ENCODE data around the gene DHX9. TPM values are rescaled to one million over a fixed set of nuclear protein-coding genes. Genes with fewer than 3 reads are reported as not detected.

DHX9 gene
- total and polyA plus RNA-seq, 2 of the 13 experiments (the other 11 are each of a cell fraction or from before 2014, with no cell fraction given): 84.8 to 211 TPM

DNA sequence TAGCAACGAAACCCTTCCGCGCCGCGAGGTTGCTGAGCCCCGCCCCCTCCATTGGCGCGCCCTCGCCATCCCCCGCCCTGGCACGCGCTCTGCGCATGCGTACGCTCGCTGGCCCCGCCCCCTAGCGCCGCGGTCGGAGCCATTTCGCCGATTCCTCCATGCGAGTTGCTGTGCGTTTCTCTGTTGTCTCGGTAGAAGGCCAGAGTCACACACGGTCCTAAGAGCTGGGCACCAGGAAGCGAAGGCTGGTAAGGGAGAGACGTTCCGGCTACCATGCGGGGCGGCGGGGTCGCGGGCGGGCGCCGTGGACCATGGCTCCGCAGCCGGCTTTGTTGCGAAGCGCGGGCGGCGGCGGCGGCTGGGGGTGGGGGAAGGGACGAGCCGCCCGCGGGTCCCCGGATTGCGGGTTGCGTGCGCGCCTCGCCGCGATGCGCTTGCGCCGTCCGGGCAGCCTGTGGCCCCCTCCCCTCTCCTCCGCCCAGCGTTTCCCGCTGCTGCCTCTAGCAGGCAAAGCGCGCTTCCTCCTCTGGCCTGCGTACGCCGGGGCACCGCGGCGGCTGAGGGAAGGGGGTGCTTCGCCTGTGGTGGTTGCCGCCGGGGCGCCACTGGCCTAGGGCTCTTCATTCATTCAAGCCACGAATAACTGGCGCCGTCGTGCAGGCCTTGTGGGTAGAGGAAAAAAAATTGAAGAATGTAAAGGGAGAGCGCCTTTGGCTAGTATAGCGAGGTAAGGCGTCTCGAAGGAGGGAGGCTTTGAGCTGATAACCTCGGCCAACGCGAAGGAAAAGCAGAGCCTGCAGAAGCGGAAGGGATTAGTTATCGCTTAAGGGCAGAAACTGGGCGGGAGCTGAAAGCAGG, at the start of gene DHX9 (continued):
- TF ChIP-seq ZMAT3 (CRISPR knock-in tag; conservative IDR thresholded peaks at IDR 0.05) (0 out of 2 replicates have a peak, but pooled peaks have one; percentile 13), ZSCAN31 (CRISPR knock-in tag; IDR thresholded peaks at IDR 0.05; ENCODE audit: low read depth) (peak; percentile 68), MXI1 (IDR thresholded peaks at IDR 0.05; ENCODE audit: borderline replicate concordance, low read depth, low read length) (peak; percentile 65; the same call in 1 of the 3 replicates), ZBTB3 (CRISPR knock-in tag; IDR thresholded peaks at IDR 0.05; ENCODE audit: borderline replicate concordance, low read depth) (no peak), GZF1 (CRISPR knock-in tag; IDR thresholded peaks at IDR 0.05) (no peak), PPARG (CRISPR knock-in tag; conservative IDR thresholded peaks at IDR 0.05) (0 out of 2 replicates have a peak, but pooled peaks have one; percentile 8), SALL1 (CRISPR knock-in tag; IDR thresholded peaks at IDR 0.05) (peak; percentile 77; the same call in 1 of the 2 replicates), XBP1 (CRISPR knock-in tag; IDR thresholded peaks at IDR 0.05) (no peak), RXRA (CRISPR knock-in tag; IDR thresholded peaks at IDR 0.05) (no peak; the same call in 1 of the 2 replicates), BORCS8-MEF2B (CRISPR knock-in tag; IDR thresholded peaks at IDR 0.05) (peak; percentile 81), ZNF724P (CRISPR knock-in tag; IDR thresholded peaks at IDR 0.05; ENCODE audit: borderline replicate concordance) (peak; percentile 50; the same call in 1 of the 2 replicates), ELF3 (CRISPR knock-in tag; IDR thresholded peaks at IDR 0.05) (peak; percentile 64; the same call in 1 of the 2 replicates), ZFX (CRISPR knock-in tag; IDR thresholded peaks at IDR 0.05; ENCODE audit: low read depth) (peak; percentile 99), MAFG (CRISPR knock-in tag; IDR thresholded peaks at IDR 0.05) (no peak), REPIN1 (CRISPR knock-in tag; IDR thresholded peaks at IDR 0.05; ENCODE audit: borderline replicate concordance, low read depth) (no peak; the same call in 1 of the 2 replicates), NR2C2 (CRISPR knock-in tag; IDR thresholded peaks at IDR 0.05; ENCODE audit: borderline replicate concordance) (no peak; the same call in 1 of the 2 replicates), ZNF296 (CRISPR knock-in tag; conservative IDR thresholded peaks at IDR 0.05) (no peak), MAZ (IDR thresholded peaks at IDR 0.05; ENCODE audit: borderline replicate concordance, low read depth, low read length) (peak; percentile 79), MAZ (CRISPR knock-in tag; IDR thresholded peaks at IDR 0.05; ENCODE audit: low read depth) (peak; percentile 98), ZBTB42 (CRISPR knock-in tag; IDR thresholded peaks at IDR 0.05) (peak; percentile 31; the same call in 1 of the 2 replicates)
- TF ChIP-seq, protein P1, sequence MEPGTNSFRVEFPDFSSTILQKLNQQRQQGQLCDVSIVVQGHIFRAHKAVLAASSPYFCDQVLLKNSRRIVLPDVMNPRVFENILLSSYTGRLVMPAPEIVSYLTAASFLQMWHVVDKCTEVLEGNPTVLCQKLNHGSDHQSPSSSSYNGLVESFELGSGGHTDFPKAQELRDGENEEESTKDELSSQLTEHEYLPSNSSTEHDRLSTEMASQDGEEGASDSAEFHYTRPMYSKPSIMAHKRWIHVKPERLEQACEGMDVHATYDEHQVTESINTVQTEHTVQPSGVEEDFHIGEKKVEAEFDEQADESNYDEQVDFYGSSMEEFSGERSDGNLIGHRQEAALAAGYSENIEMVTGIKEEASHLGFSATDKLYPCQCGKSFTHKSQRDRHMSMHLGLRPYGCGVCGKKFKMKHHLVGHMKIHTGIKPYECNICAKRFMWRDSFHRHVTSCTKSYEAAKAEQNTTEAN (CRISPR knock-in tag; conservative IDR thresholded peaks at IDR 0.05): no peak
- TF ChIP-seq, protein P2, sequence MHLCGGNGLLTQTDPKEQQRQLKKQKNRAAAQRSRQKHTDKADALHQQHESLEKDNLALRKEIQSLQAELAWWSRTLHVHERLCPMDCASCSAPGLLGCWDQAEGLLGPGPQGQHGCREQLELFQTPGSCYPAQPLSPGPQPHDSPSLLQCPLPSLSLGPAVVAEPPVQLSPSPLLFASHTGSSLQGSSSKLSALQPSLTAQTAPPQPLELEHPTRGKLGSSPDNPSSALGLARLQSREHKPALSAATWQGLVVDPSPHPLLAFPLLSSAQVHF (CRISPR knock-in tag; IDR thresholded peaks at IDR 0.05): no peak; the same call in 1 of the 2 replicates
- TF ChIP-seq, protein P3, sequence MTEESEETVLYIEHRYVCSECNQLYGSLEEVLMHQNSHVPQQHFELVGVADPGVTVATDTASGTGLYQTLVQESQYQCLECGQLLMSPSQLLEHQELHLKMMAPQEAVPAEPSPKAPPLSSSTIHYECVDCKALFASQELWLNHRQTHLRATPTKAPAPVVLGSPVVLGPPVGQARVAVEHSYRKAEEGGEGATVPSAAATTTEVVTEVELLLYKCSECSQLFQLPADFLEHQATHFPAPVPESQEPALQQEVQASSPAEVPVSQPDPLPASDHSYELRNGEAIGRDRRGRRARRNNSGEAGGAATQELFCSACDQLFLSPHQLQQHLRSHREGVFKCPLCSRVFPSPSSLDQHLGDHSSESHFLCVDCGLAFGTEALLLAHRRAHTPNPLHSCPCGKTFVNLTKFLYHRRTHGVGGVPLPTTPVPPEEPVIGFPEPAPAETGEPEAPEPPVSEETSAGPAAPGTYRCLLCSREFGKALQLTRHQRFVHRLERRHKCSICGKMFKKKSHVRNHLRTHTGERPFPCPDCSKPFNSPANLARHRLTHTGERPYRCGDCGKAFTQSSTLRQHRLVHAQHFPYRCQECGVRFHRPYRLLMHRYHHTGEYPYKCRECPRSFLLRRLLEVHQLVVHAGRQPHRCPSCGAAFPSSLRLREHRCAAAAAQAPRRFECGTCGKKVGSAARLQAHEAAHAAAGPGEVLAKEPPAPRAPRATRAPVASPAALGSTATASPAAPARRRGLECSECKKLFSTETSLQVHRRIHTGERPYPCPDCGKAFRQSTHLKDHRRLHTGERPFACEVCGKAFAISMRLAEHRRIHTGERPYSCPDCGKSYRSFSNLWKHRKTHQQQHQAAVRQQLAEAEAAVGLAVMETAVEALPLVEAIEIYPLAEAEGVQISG (CRISPR knock-in tag; IDR thresholded peaks at IDR 0.05): no peak
- TF ChIP-seq, protein P4, sequence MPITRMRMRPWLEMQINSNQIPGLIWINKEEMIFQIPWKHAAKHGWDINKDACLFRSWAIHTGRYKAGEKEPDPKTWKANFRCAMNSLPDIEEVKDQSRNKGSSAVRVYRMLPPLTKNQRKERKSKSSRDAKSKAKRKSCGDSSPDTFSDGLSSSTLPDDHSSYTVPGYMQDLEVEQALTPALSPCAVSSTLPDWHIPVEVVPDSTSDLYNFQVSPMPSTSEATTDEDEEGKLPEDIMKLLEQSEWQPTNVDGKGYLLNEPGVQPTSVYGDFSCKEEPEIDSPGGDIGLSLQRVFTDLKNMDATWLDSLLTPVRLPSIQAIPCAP (CRISPR knock-in tag; IDR thresholded peaks at IDR 0.05; ENCODE audit: low read depth): peak; percentile 78; the same call in 1 of the 2 replicates
